ENCODE results near the gene EHMT2. TPM values are rescaled to one million over a fixed set of nuclear protein-coding genes. Genes with fewer than 3 reads are reported as not detected.

Gene EHMT2
- total RNA-seq, 1 experiment from 2014 or later = 65.7 TPM

GRCh38 chr6:31943742-31944141 lies 46.2 kb upstream of the EHMT2 start:
- H3K36me3 ChIP-seq (ENCODE audit: control insufficient read depth, insufficient read depth, low read length) = no peaks in the 10 kb centered on the region
- ChIA-PET CTCF (no interaction called here), POLR2A (no interaction called here)
- no peaks in the 10 kb centered on the region for H3K27me3 Mint-ChIP-seq (ENCODE audit: insufficient read depth, unreplicated experiment)
- H3K4me1 ChIP-seq = peaks cover 45% of the 10 kb centered on the region
- no TSS peak for BruUV-seq (replicated peaks)
- peaks cover 50% of the 10 kb centered on the region for H3K4me1 Mint-ChIP-seq (ENCODE audit: low read depth, unreplicated experiment)
- TF ChIP-seq, protein P1, sequence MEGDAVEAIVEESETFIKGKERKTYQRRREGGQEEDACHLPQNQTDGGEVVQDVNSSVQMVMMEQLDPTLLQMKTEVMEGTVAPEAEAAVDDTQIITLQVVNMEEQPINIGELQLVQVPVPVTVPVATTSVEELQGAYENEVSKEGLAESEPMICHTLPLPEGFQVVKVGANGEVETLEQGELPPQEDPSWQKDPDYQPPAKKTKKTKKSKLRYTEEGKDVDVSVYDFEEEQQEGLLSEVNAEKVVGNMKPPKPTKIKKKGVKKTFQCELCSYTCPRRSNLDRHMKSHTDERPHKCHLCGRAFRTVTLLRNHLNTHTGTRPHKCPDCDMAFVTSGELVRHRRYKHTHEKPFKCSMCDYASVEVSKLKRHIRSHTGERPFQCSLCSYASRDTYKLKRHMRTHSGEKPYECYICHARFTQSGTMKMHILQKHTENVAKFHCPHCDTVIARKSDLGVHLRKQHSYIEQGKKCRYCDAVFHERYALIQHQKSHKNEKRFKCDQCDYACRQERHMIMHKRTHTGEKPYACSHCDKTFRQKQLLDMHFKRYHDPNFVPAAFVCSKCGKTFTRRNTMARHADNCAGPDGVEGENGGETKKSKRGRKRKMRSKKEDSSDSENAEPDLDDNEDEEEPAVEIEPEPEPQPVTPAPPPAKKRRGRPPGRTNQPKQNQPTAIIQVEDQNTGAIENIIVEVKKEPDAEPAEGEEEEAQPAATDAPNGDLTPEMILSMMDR (IDR thresholded peaks at IDR 0.05; ENCODE audit: insufficient read depth in 1 of 2, low read depth in 1 of 2, low read length in 1 of 2, severe bottlenecking in 1 of 2, unreplicated experiment in 1 of 2) = no peak
- intact Hi-C loops (cut with micrococcal nuclease; ENCODE audit: unreplicated experiment) = loop anchor here (5.0 kb wide), 1 partner anchor 1449 kb away; the partner anchor contains the start of gene KIFC1
- no peaks in the 10 kb centered on the region for H3K9me3 ChIP-seq
- no peak overlapping the region for H3K4me3 Mint-ChIP-seq (ENCODE audit: unreplicated experiment)
- peak overlapping the region; percentile 94 for H3K27ac Mint-ChIP-seq (ENCODE audit: unreplicated experiment)
- H3K27me3 ChIP-seq (replicated peaks; ENCODE audit: control insufficient read depth, insufficient read depth, low read length) = no peaks in the 10 kb centered on the region
- DNase-seq = no peak
- peaks cover 14% of the 10 kb centered on the region for H3K36me3 Mint-ChIP-seq (ENCODE audit: insufficient read depth, unreplicated experiment)
- no peak overlapping the region for H3K4me3 ChIP-seq (ENCODE audit: low read depth, low read length)
- H3K9me3 Mint-ChIP-seq (ENCODE audit: unreplicated experiment) = no peaks in the 10 kb centered on the region

DNA sequence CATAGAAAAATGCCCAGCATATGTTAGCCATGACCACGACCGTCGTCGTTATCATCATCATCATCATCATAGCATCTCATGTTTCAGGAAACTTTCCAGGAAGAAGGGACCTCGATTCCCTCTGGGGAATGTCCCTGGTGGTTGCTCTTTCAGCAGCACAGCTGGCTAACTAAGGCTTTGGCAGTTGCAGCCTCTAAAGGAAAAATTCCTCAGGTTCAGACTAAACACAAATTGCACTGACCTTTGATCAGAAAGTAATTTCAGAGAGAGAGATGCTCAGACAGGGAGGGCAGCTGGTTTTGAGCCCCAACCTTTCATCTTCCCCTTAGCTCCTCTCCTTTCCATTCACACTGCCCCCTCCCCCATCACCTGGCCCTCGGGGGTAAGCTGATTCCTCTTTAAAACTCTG lies 42.8 kb upstream of the EHMT2 start:
- Mint-ChIP-seq H3K27me3 (ENCODE audit: insufficient read depth, unreplicated experiment) (no peaks in the 10 kb centered on the region), H3K4me1 (ENCODE audit: low read depth, unreplicated experiment) (peaks cover 26% of the 10 kb centered on the region), H3K4me3 (ENCODE audit: unreplicated experiment) (peak overlapping the region; percentile 42), H3K27ac (ENCODE audit: unreplicated experiment) (peak overlapping the region; percentile 89), H3K36me3 (ENCODE audit: insufficient read depth, unreplicated experiment) (peaks cover 1% of the 10 kb centered on the region), H3K9me3 (ENCODE audit: unreplicated experiment) (no peaks in the 10 kb centered on the region)
- intact Hi-C loops (cut with micrococcal nuclease; ENCODE audit: unreplicated experiment) = loop anchor here (1.0 to 5.0 kb wide), 4 partner anchors 12 to 1452 kb away; partner anchors contain the start of genes KIFC1 and ZBTB12
- ChIA-PET CTCF (interaction anchor here (0.5 to 1.4 kb wide), 4 partner anchors 11 to 110 kb away, joined by 3 to 13 read pairs (median 6); no protein-coding TSS in a partner anchor), POLR2A (interaction anchor here (0.8 kb wide), 1 partner anchor 31 kb away, joined by 3 read pairs; the partner anchor contains the start of gene DXO)
- Histone ChIP-seq H3K36me3 (ENCODE audit: control insufficient read depth, insufficient read depth, low read length) (no peaks in the 10 kb centered on the region), H3K27me3 (replicated peaks; ENCODE audit: control insufficient read depth, insufficient read depth, low read length) (no peaks in the 10 kb centered on the region), H3K4me1 (peaks cover 28% of the 10 kb centered on the region), H3K4me3 (ENCODE audit: low read depth, low read length) (no peak overlapping the region), H3K9me3 (no peaks in the 10 kb centered on the region)
- BruUV-seq (replicated peaks) = no TSS peak
- TF ChIP-seq, protein P1 (IDR thresholded peaks at IDR 0.05; ENCODE audit: insufficient read depth in 1 of 2, low read depth in 1 of 2, low read length in 1 of 2, severe bottlenecking in 1 of 2, unreplicated experiment in 1 of 2) = peak; percentile 8
- DNase-seq = peak; percentile 66 to 73

GRCh38 chr6:31935823-31936222 lies 38.3 kb upstream of the EHMT2 start:
- intact Hi-C loops (cut with micrococcal nuclease; ENCODE audit: unreplicated experiment) = no loop called here
- no peaks in the 10 kb centered on the region for H3K27me3 ChIP-seq (replicated peaks; ENCODE audit: control insufficient read depth, insufficient read depth, low read length)
- no peaks in the 10 kb centered on the region for H3K36me3 ChIP-seq (ENCODE audit: control insufficient read depth, insufficient read depth, low read length)
- H3K9me3 Mint-ChIP-seq (ENCODE audit: unreplicated experiment) = no peaks in the 10 kb centered on the region
- POLR2A ChIA-PET = no interaction called here
- CTCF ChIA-PET = interaction anchor here (0.6 kb wide), 1 partner anchor 16 kb away, joined by 3 read pairs; no protein-coding TSS in a partner anchor
- peaks cover 11% of the 10 kb centered on the region for H3K4me1 ChIP-seq
- TF ChIP-seq, protein P1 (IDR thresholded peaks at IDR 0.05; ENCODE audit: insufficient read depth in 1 of 2, low read depth in 1 of 2, low read length in 1 of 2, severe bottlenecking in 1 of 2, unreplicated experiment in 1 of 2) = no peak
- no peak overlapping the region for H3K27ac Mint-ChIP-seq (ENCODE audit: unreplicated experiment)
- BruUV-seq (replicated peaks) = no TSS peak
- peaks cover 8% of the 10 kb centered on the region for H3K4me1 Mint-ChIP-seq (ENCODE audit: low read depth, unreplicated experiment)
- H3K9me3 ChIP-seq = no peaks in the 10 kb centered on the region
- H3K36me3 Mint-ChIP-seq (ENCODE audit: insufficient read depth, unreplicated experiment) = no peaks in the 10 kb centered on the region
- H3K4me3 ChIP-seq (ENCODE audit: low read depth, low read length) = no peak overlapping the region
- no peak for DNase-seq
- no peaks in the 10 kb centered on the region for H3K27me3 Mint-ChIP-seq (ENCODE audit: insufficient read depth, unreplicated experiment)
- H3K4me3 Mint-ChIP-seq (ENCODE audit: unreplicated experiment) = no peak overlapping the region

Measured in Caco-2 (cell line).